GM21529 (cell line): ENCODE results near the gene GLI3.

ENCODE experiments used
- ATAC-seq: cut with Tn5 transposase; IDR thresholded peaks from one replicate; pipeline ENCODE4 v1.9.1; 2021; ENCODE audit not compliant: unreplicated experiment

The GLI3 gene

DNA sequence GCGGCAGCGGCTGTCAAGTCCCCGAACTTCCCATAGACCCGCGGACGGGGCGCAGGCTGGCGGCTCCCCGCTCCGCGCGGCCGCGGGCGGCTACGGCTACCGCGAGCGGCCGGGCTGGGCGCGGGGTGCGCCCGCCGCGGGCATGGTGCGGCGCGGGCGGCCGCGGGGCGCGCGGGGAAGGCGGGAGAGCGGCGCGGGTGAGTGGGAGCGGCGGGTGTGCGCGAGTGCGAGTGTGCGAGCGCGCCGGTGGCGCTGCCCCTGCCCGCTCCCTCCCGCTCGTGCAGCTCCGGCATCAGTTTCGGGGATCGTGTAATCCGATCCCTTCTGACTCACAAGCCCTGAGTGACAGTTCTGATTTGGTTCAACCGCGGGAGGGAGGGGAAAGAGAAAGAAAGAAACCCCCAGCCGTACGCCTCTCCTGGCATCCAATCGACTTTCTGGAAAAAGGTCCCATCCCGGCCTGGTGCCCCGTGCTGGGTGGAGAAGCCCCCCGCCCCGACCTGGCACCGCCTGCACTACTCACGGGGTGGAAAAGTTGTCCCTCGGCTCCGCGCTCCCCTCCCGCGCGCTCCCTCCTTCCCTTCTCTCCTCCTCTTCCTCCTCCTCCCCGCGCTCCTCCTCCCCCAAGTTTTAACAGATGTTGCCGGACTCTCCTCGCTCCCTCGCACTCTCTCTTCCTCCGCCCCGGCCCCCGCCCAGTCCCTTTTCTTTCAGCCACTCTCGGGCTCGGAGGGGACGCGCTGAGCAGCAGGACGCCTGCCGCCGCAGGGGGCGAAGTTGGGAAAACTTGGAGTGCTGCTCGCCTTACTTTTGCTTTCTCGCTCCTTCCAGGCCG lies at the start of gene GLI3:
GLI3 (minus strand) TSS at position 234 of the 835 bp plus-strand sequence. CDS start 13,956 bp downstream, outside the sequence.
- ATAC-seq: peak; percentile 75

DNA sequence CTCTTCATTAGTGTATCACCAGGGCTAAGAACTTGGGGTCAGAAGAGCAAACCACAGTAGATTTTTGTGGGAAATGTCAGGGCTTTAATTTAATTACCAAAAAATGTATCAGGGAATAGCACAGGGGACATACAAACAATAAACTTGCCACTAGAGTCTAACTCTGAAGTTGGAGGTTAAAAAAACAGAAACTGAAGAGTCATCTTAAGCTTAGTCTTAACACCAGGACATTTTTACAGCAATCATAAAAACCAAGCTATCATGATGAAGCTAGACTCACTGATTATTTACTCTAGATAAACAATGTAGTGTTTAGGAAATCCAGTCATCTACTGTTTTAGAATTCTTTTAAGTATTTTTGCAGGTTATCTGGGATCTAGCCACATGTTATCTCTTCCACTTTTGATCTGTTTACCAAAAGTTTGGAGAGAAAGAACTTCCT lies 48.4 kb upstream of the GLI3 start:
- ATAC-seq: no peak

DNA sequence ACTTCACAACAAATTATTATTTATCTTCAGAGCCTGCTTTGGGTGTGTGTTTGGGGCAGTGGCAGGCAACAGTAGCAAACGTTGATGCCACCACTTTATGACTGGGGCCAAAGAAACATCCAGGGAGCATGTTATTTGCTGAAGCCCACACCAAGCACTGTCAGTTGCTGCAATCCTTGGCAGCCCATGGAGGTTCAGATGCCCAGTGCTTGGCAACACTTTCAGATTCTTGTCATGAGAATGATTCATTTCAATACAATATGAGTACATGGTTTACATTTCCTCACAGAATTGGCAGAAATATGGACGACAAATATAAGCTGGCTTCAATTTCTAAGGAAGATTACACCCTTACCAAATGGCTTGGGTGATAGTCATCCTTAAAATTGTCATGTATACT lies 46.5 kb upstream of the GLI3 start:
- no peak for ATAC-seq

DNA sequence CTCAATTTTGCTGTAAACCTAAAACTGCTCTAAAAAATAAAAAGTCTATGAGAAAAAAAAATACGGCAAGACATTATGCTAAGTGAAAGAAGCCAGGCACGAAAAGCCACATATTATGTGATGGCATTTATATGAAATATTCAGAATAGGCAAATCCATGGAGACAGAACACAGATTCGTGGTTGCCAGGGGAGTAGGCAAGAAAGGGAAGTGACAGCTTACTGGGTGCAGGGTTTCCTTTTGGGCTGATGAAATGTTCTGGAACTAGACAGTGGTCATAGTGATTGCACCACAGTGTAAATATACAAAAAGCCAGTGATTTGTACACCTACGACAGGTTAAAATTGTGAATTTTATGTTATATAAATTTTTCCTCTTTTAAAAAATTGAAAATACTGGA lies 41.3 kb upstream of the GLI3 start:
- no peak for ATAC-seq

DNA sequence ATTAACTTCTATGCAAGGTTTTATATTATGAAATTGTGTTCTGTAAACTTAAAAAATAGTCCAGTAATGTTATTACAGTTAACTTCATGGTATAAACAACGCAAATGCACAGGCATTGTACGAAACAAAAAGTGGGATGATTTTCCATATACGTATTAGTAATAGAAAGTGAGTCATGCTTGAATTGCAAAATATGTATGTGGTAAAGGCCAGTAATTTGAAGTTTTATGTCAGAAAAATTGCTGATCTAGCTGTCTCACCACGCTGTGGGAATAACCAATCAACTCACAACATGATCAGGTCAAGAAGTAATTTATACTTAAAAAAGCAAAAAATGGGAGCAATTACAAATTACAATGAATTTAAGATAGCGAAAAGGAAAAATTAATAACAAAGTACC lies 37.0 kb upstream of the GLI3 start:
- ATAC-seq: no peak

DNA sequence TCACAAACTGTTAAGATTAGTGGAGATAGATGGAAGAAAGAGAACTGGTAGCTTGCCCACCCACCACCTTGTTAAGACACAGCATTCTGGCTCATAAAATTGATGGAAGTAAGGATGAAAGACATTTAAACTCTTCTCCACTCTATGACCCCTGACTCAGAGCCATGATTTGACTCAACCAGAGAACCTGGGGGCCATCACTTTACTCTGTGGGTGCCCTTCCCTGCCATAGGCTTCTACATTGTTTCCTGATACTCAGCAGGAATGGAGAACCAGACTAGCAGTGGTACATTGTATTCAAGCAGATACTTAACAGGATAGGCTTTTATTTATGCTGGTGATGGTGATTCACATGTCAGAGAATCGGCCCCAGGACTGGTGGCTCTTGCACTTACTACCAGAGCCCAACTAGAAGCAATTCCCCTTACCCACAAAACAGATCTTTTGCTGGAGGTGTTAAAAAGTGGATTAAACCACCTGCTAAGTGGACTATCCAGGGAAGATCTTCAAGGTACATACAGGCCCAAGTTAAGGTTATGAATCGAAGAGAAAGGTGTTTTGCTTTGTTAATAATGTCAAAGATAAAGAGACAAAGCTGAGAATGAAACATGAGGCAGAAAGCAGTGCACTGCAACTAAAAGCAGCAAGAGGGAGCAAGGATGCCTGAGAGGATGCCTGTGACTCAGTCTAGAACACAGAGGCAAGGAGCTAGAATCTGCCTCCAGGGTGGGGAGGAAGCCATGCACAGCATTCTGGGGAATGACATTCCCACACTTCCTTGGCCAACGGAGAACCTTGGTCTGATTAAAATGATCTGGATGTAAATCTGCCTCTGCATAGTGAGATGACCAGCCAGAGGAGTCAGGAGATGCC lies 36.0 kb upstream of the GLI3 start:
- ATAC-seq: no peak

DNA sequence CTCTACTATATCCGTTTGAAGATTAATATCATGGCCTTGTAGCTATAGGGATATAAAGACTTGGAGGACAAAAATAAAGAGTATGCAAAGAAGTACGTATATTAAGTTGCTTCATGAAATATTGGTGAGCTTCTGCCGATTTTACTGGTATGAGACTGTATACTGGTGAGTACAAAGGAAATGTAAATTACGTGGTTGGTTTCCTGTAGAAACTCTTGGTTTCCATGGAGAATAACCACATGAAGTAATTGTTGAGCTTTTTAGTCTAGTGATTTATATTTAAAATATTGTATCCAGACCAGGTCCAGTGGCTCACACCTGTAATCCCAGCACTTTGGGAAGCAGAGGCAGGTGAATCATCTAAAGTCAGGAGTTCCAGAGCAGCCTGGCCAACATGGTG lies 32.2 kb upstream of the GLI3 start:
- no peak for ATAC-seq

DNA sequence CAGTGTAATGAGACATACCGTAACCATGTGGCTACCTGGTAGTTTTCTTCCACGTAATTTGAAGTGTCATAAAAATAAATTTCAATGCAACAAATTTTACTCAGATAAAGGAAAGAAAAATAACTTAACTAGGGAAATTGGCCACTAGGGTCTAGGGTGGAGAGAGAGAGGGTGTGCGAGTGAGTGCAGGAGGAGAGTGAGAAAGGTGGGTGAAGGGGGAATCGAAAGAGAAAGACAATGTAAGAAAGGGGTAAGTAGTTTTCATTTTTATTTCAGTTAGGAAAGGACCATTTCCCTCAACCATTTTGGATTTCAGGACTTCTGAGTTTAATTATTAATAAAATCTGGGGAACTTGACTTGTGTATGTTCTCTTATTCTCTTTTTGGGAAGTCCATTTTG lies 27.7 kb upstream of the GLI3 start:
- no peak for ATAC-seq

DNA sequence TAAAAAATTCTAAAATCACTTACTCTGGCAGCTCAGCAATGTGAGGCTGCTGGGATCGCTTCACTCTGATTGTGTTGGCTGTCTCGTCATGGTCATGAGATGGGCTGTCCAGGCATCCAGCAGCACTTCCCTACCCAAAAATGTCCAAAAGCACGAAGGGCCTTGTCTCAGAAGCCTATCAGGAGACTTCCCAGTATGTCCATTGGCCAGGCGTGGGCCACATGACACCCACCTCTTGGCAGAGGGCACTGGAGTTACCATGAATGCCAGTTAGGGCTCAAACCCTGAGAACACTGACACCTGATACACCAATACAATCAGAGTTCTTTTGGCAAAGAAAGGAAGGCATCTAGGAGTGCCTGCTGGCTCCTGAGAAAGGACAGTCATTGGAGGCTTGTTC lies 27.0 kb upstream of the GLI3 start:
- no peak for ATAC-seq

DNA sequence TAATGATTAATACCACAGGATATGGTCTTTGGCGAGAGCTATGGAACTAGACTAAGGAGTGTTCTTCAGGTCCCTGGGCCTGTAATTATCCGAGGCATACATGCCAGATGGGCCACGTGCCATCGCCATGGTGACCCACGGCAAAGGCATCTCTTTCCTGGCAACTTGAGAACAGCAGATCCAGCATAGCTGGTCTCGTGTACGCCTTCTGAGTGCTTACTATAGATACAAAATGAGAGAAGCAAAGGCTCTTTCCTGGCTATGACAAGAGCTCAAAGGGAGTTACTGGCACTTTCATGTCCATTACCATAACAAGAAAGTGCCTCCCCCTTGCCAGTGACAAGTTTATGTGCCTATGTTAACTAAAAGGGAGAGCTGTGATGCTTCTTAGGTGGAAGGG lies 26.0 kb upstream of the GLI3 start:
- ATAC-seq: no peak

DNA sequence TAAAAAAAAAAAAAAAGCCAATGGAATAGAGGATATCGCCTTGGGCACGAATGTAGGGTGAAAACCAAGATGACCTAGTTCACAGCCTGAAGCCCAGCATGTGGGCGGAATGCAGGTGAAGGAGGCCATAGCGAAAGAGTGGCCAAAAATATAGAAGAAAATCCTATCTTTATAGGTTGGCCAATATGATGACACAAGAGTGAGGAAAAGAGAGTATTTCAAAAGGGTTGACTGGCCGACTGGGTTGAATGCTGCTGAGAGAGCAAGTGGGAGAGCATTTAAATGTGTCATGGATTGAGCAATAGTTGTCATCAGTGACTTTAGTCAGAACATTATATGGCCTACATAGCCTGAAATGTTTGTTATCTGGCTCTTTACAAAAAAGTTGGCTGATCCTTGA lies 17.2 kb upstream of the GLI3 start:
- ATAC-seq: no peak

DNA sequence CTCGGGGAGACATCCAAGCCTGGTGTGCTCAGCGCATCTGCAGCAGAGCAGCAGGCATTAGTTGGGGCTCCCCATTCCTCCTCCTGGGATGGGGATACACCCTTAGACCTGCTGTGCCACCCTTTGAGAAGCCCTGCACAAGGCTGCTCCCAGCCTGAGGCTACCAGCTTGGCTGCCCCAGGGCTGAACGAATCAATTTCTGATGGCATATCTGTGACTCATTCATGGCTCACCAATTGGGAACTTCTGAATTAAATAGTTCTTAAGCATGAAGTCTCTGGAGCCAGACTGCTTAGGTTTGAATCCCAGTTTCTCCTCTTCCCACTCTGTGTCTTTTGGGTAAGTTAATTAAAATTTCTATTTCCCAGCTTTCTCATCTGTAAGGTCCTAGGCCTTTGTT lies 16.3 kb upstream of the GLI3 start:
- no peak for ATAC-seq

DNA sequence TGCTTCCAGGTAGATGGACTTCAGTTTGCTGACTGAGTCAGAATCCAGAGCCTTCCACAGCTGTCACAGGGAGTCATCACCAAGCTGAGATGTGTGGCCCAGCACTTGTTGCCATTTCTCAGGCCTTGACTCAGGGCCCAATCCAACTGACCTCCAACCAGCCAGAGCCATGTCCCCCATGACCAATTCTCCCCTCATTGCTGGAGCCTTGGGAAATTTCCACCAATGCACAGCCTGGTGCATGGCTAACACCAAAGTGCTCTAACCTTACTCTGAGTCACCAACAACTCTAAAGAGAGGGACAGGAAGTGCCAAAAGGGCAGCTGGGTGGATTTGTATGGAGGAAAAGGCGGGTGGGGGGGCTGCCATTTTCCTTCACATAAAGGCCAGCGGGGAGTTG lies 13.4 kb upstream of the GLI3 start:
- no peak for ATAC-seq

DNA sequence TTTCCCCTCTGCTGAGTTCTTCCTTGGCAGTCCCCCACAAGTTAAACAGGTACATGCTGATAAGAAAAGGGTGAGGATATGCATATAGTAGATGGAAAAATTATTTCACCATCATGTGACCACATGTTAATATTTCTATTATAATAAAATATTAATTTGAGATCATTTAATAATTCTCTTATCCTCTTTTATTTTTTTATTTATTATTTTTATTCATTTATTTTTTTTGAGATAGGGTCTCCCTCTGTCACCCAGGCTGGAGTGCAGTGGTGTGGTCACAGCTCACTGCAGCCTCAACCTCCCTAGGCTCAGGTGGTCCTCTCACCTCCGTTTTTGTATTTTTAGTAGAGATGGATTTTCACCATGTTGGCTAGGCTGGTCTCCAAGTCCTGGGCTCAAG lies 11.6 kb upstream of the GLI3 start:
- ATAC-seq: no peak

DNA sequence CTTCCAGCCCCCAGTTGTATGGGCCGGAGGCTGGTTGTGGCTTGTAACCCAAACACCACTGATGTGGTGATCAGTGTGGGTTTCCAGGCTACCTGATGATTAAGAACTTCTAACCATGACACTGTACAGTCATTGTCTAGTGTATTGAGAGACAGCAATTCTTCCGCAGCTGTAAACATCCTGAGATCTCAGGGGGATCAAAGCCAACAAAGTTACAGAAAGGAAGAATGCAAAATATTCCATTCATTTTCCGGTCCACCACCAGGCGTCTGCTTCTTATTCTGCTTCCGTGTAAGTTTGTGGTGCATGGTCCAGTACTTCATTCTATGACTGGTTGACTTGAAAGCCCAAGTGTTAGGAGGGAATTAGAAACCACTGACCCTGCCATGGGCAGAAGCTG lies 10.3 kb upstream of the GLI3 start:
- ATAC-seq: no peak

DNA sequence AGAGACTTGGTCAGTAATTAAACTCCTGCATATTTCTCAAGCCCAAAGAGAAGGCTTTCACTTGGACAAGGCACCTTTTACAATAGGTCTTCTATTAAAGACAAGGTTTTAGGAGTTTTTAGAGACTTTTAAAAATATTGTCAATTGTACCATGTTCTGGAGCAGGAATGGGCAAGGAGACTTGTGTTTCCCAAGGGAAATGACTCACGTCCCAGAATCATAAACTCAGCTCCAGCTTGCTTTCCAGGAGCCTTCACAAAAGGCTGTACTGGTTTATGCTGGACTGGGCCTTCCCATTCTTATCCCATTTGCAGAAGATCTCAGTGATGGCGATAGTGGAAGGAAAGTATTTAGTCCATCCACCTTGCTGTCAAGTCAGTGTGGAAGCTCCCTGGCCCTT lies 7.8 kb upstream of the GLI3 start:
- ATAC-seq: no peak

DNA sequence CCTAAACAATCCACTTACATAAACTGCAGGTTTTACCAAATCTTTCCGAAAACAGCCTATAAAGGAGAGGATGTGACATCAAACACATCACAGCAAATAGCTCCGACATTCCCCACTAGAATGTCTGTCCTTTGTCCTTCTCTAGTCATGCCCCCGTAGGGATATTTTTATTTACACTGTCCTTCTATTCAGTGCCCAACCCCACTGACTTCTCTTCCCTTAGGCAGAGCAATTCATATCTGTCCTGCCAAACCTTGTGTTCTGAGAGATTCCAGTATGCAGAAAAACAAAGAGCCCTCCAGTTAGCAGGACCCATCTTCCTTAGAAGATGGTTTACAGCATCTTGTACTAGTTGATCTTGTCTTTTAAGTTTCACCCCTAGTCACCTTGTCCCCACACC lies 5.4 kb upstream of the GLI3 start:
- ATAC-seq: no peak

DNA sequence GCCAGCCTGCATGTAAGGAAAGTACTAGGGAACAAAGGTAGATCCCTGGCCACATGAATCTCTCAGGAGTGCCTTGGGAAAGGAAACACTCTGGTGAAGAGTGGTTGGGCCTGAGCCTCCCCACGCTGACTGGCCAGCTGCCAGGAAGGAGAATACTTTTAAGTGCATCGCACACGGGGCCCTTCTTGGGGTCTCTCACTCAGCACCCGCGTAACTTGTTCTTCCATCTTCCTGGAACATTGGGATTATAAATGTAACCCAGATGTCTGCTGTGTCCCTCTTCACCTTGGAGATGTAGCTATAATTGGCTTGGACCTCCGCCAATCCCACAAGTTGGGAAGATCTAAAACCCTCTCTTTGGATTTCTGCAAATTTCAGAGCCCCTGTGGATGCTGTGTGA lies 4.4 kb upstream of the GLI3 start:
- ATAC-seq: no peak

DNA sequence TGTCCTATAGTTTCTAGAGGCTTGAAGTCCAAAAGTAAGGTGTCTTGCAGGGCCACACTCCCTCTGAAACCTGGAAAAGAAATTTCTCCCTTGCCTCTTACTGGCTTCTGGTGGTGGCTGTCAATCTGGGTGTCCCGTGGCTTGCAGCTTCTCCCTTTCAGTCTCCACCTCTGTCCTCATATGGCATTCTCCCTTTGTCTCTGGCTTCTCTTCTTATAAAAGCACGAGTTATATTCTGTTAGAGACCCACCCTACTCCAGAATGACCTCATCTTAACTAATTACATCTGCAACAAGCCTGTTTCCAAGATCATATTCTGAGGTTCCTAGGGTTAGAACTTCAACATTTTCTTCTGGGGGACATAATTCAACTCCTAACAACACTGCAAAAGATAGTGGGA lies 3.4 kb upstream of the GLI3 start:
- no peak for ATAC-seq

DNA sequence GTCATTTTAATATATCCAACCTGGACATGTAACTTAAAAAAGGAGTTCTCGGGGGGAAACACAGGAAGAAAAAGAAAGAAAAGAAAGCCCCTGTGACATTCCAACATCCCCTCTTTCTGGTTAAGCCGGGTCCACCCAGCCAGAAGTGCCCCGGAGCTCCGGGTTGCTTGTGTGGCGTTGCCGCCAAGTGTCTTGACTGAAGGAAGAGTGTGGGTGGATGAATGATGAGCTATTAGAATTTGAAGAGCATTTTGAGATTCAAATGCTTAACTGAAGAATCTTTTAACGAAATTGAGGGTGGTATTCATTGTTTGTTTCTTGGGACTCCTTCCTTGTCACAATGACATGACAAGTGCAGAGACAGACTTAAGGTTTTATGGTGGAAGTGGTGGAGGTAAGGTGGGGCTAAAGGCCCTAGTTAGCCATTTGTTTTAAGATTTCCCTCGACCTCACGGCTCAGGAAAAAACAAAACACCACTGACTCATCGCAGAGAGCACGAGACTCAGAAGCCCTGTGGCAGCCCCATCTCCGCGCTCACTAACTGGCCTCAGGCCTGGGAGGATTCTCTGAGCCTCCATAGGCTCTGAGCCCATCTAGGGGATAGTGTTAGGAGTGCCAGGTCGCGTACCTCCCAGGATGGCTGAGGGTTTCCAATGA lies 1.8 kb upstream of the GLI3 start:
- ATAC-seq: no peak

DNA sequence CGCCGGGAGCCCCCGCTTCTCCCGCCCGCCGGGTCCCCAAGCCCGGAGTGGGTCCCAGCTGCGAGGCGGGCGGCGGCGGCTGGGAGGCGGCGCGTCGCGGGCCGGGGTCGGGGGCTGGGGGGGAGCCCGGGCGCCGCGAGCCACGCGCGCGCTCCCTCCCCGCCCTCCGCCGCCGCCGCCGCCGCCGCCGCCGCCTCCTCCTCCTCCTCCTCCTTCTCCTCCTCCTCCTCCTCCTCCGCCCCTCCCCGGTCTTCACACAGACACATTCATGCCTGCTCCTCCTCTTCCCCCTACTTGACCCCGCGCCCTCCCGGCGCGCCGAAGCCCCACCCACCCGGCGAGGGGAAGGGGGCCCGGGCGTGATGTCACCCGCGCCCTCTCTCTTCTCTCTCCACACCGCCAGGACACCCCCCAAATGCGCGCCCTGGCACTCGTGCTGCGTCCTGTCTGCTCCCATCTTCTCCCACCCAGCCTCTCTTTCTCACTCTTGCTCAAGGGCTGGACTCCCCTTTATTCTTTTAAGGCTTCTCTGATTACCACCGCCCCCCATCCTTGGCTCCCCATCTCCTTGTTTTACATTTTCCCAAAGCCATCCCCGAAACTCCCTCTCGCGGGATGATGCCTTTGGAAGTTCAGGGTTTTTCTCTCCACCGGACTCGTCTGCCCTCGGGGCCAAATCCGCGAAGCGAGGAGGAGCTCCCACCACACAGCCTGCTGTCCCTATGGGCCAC lies 967 bp upstream of the GLI3 start:
- ATAC-seq: no peak
